ENCODE data around the gene ANO7.

DNA sequence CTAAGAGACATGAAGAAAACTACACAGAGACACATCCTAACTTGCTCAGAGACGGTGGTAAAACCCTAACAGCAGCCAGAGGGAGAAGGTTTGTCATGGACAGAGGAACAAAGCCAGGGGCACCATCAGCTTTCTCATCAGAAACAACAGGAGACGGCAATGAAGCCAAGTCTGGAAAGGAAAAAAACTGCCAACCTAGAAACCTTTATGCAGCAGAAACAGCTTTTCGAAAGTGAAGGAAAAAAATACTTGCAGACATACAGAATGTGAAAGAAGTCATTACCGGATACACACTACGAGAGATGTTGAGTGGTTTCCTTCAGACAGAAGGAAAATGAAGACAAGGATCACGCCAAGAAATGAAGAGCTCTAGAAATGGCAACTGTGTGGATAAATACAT is 55.9 kb downstream of the ANO7 start:
- TF ChIP-seq CTCF (IDR thresholded peaks at IDR 0.05) (no peak), POLR2A (IDR thresholded peaks at IDR 0.05) (no peak)
